ENCODE results near the gene CBX7.

CBX7 gene

GRCh38 chr22:39090426-39091064, 61.9 kb downstream of the CBX7 start:
- DNase-seq = no peak

- no peak for DNase-seq
Measured at GRCh38 chr22:39089928-39090327, 62.6 kb downstream of the CBX7 start.

GRCh38 chr22:39088685-39089032, 63.8 kb downstream of the CBX7 start:
- no peak for DNase-seq

- no peak for DNase-seq
Measured at GRCh38 chr22:39087881-39088684, 64.4 kb downstream of the CBX7 start.

GRCh38 chr22:39087098-39087497, 65.4 kb downstream of the CBX7 start:
- no peak for DNase-seq

- DNase-seq = no peak
Measured at GRCh38 chr22:39084666-39085065, 67.8 kb downstream of the CBX7 start.

GRCh38 chr22:39083212-39084165, 69.0 kb downstream of the CBX7 start:
- no peak for DNase-seq

GRCh38 chr22:39081598-39081997, 70.9 kb downstream of the CBX7 start:
- DNase-seq = no peak

GRCh38 chr22:39081016-39081415, 71.5 kb downstream of the CBX7 start:
- DNase-seq = no peak
